ENCODE measurements around the gene DIAPH2.

The DIAPH2 gene

GRCh38 chrX:97363843-97364242 is 679.2 kb downstream of the DIAPH2 start:
- H3K4me3 ChIP-seq: no peak overlapping the region
- H3K27ac ChIP-seq: no peak overlapping the region
- peaks cover 8% of the 10 kb centered on the region; the same call in 1 of the 2 replicates for H4K20me1 ChIP-seq
- no peak overlapping the region for H3K4me2 ChIP-seq
- TF ChIP-seq Cebpa-rat (IDR thresholded peaks at IDR 0.05): no peak
- no peaks in the 10 kb centered on the region for H3K36me3 ChIP-seq
- no peaks in the 10 kb centered on the region for H3K4me1 ChIP-seq
- H3K9ac ChIP-seq: no peak overlapping the region
- peaks cover 76% of the 10 kb centered on the region for H3K27me3 ChIP-seq
- H3K9me3 ChIP-seq: no peaks in the 10 kb centered on the region

GRCh38 chrX:97366237-97366636 is 681.6 kb downstream of the DIAPH2 start:
- no peaks in the 10 kb centered on the region for H3K9me3 ChIP-seq
- peaks cover 8% of the 10 kb centered on the region; the same call in 1 of the 2 replicates for H4K20me1 ChIP-seq
- H3K36me3 ChIP-seq: no peaks in the 10 kb centered on the region
- H3K4me1 ChIP-seq: no peaks in the 10 kb centered on the region
- H3K4me3 ChIP-seq: no peak overlapping the region
- peaks cover 86% of the 10 kb centered on the region for H3K27me3 ChIP-seq
- no peak overlapping the region for H3K27ac ChIP-seq
- no peak overlapping the region for H3K9ac ChIP-seq
- TF ChIP-seq Cebpa-rat (IDR thresholded peaks at IDR 0.05): no peak
- H3K4me2 ChIP-seq: no peak overlapping the region

- Histone ChIP-seq H3K27me3 (peaks cover 87% of the 10 kb centered on the region), H3K4me3 (no peak overlapping the region), H3K4me2 (no peak overlapping the region), H3K27ac (no peak overlapping the region), H4K20me1 (peaks cover 8% of the 10 kb centered on the region; the same call in 1 of the 2 replicates), H3K9me3 (no peaks in the 10 kb centered on the region), H3K4me1 (no peaks in the 10 kb centered on the region), H3K9ac (no peak overlapping the region), H3K36me3 (no peaks in the 10 kb centered on the region)
- no peak for TF ChIP-seq Cebpa-rat (IDR thresholded peaks at IDR 0.05)
Measured at GRCh38 chrX:97367125-97367524, 682.5 kb downstream of the DIAPH2 start.

- Histone ChIP-seq H4K20me1 (no peaks in the 10 kb centered on the region; the same call in 1 of the 2 replicates), H3K27ac (no peak overlapping the region), H3K9me3 (no peaks in the 10 kb centered on the region), H3K36me3 (no peaks in the 10 kb centered on the region), H3K27me3 (peaks cover 91% of the 10 kb centered on the region), H3K4me1 (no peaks in the 10 kb centered on the region), H3K4me3 (no peak overlapping the region), H3K4me2 (no peak overlapping the region), H3K9ac (no peak overlapping the region)
- no peak for TF ChIP-seq Cebpa-rat (IDR thresholded peaks at IDR 0.05)
Measured at GRCh38 chrX:97369947-97370346, 685.3 kb downstream of the DIAPH2 start.

GRCh38 chrX:97372001-97372766 is 687.5 kb downstream of the DIAPH2 start:
- H3K27me3 ChIP-seq: peaks cover 91% of the 10 kb centered on the region
- no peak overlapping the region for H3K4me2 ChIP-seq
- H3K36me3 ChIP-seq: no peaks in the 10 kb centered on the region
- no peak for TF ChIP-seq Cebpa-rat (IDR thresholded peaks at IDR 0.05)
- no peaks in the 10 kb centered on the region for H3K9me3 ChIP-seq
- no peak overlapping the region for H3K4me3 ChIP-seq
- H3K9ac ChIP-seq: no peak overlapping the region
- H3K27ac ChIP-seq: no peak overlapping the region
- H4K20me1 ChIP-seq: no peaks in the 10 kb centered on the region; the same call in 1 of the 2 replicates
- H3K4me1 ChIP-seq: no peaks in the 10 kb centered on the region

- H4K20me1 ChIP-seq: no peaks in the 10 kb centered on the region; the same call in 1 of the 2 replicates
- H3K27me3 ChIP-seq: peaks cover 93% of the 10 kb centered on the region
- no peak for TF ChIP-seq Cebpa-rat (IDR thresholded peaks at IDR 0.05)
- no peaks in the 10 kb centered on the region for H3K4me1 ChIP-seq
- H3K4me2 ChIP-seq: no peak overlapping the region
- H3K36me3 ChIP-seq: no peaks in the 10 kb centered on the region
- no peak overlapping the region for H3K27ac ChIP-seq
- H3K9ac ChIP-seq: no peak overlapping the region
- H3K9me3 ChIP-seq: no peaks in the 10 kb centered on the region
- H3K4me3 ChIP-seq: no peak overlapping the region
Measured at GRCh38 chrX:97374266-97374665, 689.6 kb downstream of the DIAPH2 start.

- no peak for TF ChIP-seq Cebpa-rat (IDR thresholded peaks at IDR 0.05)
- Histone ChIP-seq H3K27ac (no peak overlapping the region), H3K27me3 (peaks cover 94% of the 10 kb centered on the region), H3K4me2 (no peak overlapping the region), H3K4me1 (no peaks in the 10 kb centered on the region), H3K36me3 (no peaks in the 10 kb centered on the region), H4K20me1 (no peaks in the 10 kb centered on the region; the same call in 1 of the 2 replicates), H3K9me3 (no peaks in the 10 kb centered on the region), H3K4me3 (no peak overlapping the region), H3K9ac (no peak overlapping the region)
Measured at GRCh38 chrX:97380200-97380599, 695.6 kb downstream of the DIAPH2 start.

GRCh38 chrX:97384685-97385084 is 700.0 kb downstream of the DIAPH2 start:
- TF ChIP-seq Cebpa-rat (IDR thresholded peaks at IDR 0.05): no peak
- Histone ChIP-seq H3K4me3 (no peak overlapping the region), H3K4me2 (no peak overlapping the region), H3K27ac (no peak overlapping the region), H3K9ac (no peak overlapping the region), H3K9me3 (no peaks in the 10 kb centered on the region), H4K20me1 (no peaks in the 10 kb centered on the region; the same call in 1 of the 2 replicates), H3K4me1 (no peaks in the 10 kb centered on the region), H3K36me3 (no peaks in the 10 kb centered on the region), H3K27me3 (peaks cover 91% of the 10 kb centered on the region)

GRCh38 chrX:97387004-97387403 is 702.4 kb downstream of the DIAPH2 start:
- H3K4me2 ChIP-seq: no peak overlapping the region
- H3K4me3 ChIP-seq: no peak overlapping the region
- peaks cover 90% of the 10 kb centered on the region for H3K27me3 ChIP-seq
- H4K20me1 ChIP-seq: no peaks in the 10 kb centered on the region; the same call in 1 of the 2 replicates
- TF ChIP-seq Cebpa-rat (IDR thresholded peaks at IDR 0.05): no peak
- H3K4me1 ChIP-seq: no peaks in the 10 kb centered on the region
- H3K27ac ChIP-seq: no peak overlapping the region
- no peaks in the 10 kb centered on the region for H3K9me3 ChIP-seq
- no peaks in the 10 kb centered on the region for H3K36me3 ChIP-seq
- H3K9ac ChIP-seq: no peak overlapping the region

GRCh38 chrX:97389761-97390192 is 705.1 kb downstream of the DIAPH2 start:
- Histone ChIP-seq H3K27me3 (peaks cover 88% of the 10 kb centered on the region), H3K4me2 (no peak overlapping the region), H3K4me3 (no peak overlapping the region), H3K9ac (no peak overlapping the region), H3K4me1 (no peaks in the 10 kb centered on the region), H3K9me3 (no peaks in the 10 kb centered on the region), H4K20me1 (peaks cover 11% of the 10 kb centered on the region; the same call in 1 of the 2 replicates), H3K27ac (no peak overlapping the region), H3K36me3 (no peaks in the 10 kb centered on the region)
- TF ChIP-seq Cebpa-rat (IDR thresholded peaks at IDR 0.05): no peak

Measured in BLaER1 (cell line).